ENCODE measurements around the gene SPRY1.
A peak's percentile ranks its signal among the peaks of the same experiment; 100 is the strongest.

The SPRY1 gene

DNA sequence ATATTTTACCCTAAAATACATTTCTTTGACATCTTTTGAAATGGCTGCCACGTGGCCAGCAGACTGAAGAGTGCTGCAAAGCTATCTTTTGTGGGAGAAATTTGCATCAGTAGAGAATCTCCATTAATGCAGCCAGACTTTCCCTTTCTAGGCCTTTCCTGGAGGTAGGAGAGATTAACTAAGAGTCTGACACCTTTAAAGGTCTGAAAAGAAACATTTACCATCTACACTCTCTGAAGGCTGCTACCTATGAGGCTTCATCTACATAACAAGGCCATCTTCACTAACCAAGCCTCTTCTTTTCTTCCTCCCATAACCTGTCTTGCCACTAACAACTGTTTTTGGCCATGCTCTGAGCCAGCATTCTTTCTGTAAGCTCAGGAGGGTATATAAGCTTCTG is 17.8 kb upstream of the SPRY1 start:
- FAIRE-seq (no peak), DNase-seq (ENCODE audit: insufficient read length, low spot score) (no peak)
- TF ChIP-seq POLR2AphosphoS5 (IDR thresholded peaks at IDR 0.05; ENCODE audit: low read depth, low read length) = no peak
- TF ChIP-seq POLR2A (IDR thresholded peaks at IDR 0.05; ENCODE audit: low read depth, low read length) = no peak
- no peak for TF ChIP-seq TAF1 (IDR thresholded peaks at IDR 0.05; ENCODE audit: low read depth, low read length)
- no peak for TF ChIP-seq PAX5 (IDR thresholded peaks at IDR 0.05; ENCODE audit: insufficient read depth, low read length, severe bottlenecking)
- no peak for TF ChIP-seq SPI1 (IDR thresholded peaks at IDR 0.05; ENCODE audit: low read depth, low read length)
- TF ChIP-seq POU2F2 (IDR thresholded peaks at IDR 0.05; ENCODE audit: low read depth, low read length) = no peak

DNA sequence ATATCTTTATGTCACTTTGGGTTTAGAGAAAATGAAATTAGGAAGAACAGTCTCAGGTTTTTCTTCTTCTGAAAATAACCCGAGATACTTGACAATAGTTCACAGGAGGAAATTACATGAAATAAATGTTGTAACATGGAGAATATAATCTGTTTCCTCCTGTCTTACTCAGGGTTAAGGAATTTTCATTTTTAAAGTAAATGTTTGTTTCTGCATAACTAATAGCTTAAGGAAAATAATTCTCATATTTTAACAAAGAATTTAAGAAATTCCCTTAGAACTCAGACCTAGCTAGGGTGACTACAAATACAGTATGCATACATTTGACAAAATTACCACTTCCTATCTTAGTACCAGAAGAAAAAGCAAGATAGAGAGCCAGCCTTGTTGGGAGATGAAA is 17.2 kb upstream of the SPRY1 start:
- no peak for TF ChIP-seq TAF1 (IDR thresholded peaks at IDR 0.05; ENCODE audit: low read depth, low read length)
- no peak for TF ChIP-seq POLR2A (IDR thresholded peaks at IDR 0.05; ENCODE audit: low read depth, low read length)
- TF ChIP-seq SPI1 (IDR thresholded peaks at IDR 0.05; ENCODE audit: low read depth, low read length) = no peak
- no peak for TF ChIP-seq POU2F2 (IDR thresholded peaks at IDR 0.05; ENCODE audit: low read depth, low read length)
- TF ChIP-seq PAX5 (IDR thresholded peaks at IDR 0.05; ENCODE audit: insufficient read depth, low read length, severe bottlenecking) = no peak
- TF ChIP-seq POLR2AphosphoS5 (IDR thresholded peaks at IDR 0.05; ENCODE audit: low read depth, low read length) = no peak
- no peak for DNase-seq (ENCODE audit: insufficient read length, low spot score)
- FAIRE-seq = no peak

DNA sequence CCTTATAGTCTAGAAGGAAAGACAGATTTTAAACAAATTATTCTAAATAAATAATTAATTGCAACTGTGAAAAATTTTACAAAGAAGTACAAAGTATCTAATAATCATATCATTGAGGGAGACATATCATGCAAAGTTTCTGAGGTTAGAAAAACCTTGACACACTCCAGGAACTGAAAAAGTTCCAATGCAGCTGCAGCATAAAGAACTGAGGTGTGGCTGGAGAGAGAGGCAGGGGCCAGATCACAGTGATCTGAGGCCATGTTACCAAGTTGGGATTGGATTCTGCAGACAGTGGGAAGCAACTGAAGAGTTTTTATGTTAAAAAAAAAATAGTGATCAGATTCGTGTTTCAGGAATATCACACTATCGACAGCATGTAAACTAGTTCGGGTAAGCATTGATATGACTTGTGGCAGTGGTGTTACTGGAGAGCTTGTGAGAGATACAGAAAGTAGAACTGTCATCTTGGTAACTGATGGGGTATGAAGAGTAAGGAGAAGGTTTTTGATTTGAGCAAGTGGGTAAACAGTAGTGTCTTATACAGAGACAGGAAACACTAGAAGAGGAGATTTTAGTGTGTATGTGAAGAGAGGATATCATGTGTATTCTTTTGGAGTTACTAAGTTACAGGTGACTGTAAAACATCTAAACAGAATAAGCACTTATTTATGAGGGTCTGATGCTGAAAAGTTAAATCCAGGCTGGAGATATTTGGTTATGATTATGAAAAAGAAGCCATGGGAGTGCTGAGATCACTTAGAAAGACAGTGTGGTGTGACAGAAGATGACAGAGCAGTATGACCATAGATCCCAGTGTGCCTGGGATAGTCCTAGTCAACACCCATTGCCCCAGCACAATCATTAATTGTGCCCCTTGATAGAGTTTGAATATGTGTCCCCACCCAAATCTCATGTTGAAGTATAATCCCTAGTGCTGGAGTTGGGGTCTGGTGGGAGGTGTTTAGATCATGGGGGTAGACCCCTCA is 15.6 kb upstream of the SPRY1 start:
- peak; percentile 9 for FAIRE-seq
- no peak for DNase-seq (ENCODE audit: insufficient read length, low spot score)
- TF ChIP-seq PAX5 (IDR thresholded peaks at IDR 0.05; ENCODE audit: insufficient read depth, low read length, severe bottlenecking) (no peak), POU2F2 (IDR thresholded peaks at IDR 0.05; ENCODE audit: low read depth, low read length) (no peak), POLR2A (IDR thresholded peaks at IDR 0.05; ENCODE audit: low read depth, low read length) (no peak), POLR2AphosphoS5 (IDR thresholded peaks at IDR 0.05; ENCODE audit: low read depth, low read length) (no peak), TAF1 (IDR thresholded peaks at IDR 0.05; ENCODE audit: low read depth, low read length) (no peak), SPI1 (IDR thresholded peaks at IDR 0.05; ENCODE audit: low read depth, low read length) (no peak)

DNA sequence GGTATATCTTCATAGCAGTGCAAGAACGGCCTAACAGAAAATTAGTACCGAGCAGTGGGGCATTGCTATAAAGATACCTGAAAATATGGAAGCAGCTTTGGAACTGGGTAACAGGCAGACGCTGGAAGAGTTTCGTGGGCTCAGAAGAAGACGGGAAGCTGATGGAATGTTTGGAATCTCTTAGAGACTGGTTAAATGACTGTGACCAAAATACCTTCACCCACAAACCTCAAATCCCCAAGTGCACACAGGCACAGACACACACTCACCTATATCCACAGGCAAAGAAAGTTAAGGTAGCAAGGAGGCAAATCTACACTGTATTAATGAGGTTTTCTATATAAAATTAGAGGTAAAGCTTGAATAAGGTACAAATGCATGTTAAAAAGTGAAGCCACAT is 14.6 kb upstream of the SPRY1 start:
- no peak for TF ChIP-seq PAX5 (IDR thresholded peaks at IDR 0.05; ENCODE audit: insufficient read depth, low read length, severe bottlenecking)
- TF ChIP-seq POU2F2 (IDR thresholded peaks at IDR 0.05; ENCODE audit: low read depth, low read length) = no peak
- no peak for TF ChIP-seq SPI1 (IDR thresholded peaks at IDR 0.05; ENCODE audit: low read depth, low read length)
- TF ChIP-seq TAF1 (IDR thresholded peaks at IDR 0.05; ENCODE audit: low read depth, low read length) = no peak
- no peak for TF ChIP-seq POLR2A (IDR thresholded peaks at IDR 0.05; ENCODE audit: low read depth, low read length)
- TF ChIP-seq POLR2AphosphoS5 (IDR thresholded peaks at IDR 0.05; ENCODE audit: low read depth, low read length) = no peak
- DNase-seq (ENCODE audit: insufficient read length, low spot score) (no peak), FAIRE-seq (no peak)

DNA sequence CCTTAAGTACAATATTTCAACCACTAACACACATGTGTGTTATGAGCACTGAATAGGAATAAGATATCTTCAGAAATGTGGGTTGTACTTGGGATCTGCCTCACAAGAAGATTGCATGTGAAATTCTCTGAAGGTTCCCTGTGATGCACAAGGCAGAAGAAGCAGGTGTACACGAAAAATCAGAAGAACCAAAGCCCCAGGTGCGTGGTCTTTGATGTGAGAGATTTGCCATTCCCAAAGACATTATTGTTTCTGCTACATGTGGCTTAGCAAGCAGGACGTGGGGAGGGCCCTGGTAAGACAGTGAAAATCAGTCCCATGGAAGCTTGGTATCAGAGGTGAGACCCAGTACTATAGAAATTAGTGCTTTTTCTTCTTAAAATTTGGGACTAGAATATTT is 13.0 kb upstream of the SPRY1 start:
- DNase-seq (ENCODE audit: insufficient read length, low spot score) (no peak), FAIRE-seq (no peak)
- TF ChIP-seq TAF1 (IDR thresholded peaks at IDR 0.05; ENCODE audit: low read depth, low read length) (no peak), PAX5 (IDR thresholded peaks at IDR 0.05; ENCODE audit: insufficient read depth, low read length, severe bottlenecking) (no peak), POLR2AphosphoS5 (IDR thresholded peaks at IDR 0.05; ENCODE audit: low read depth, low read length) (no peak), POU2F2 (IDR thresholded peaks at IDR 0.05; ENCODE audit: low read depth, low read length) (no peak), POLR2A (IDR thresholded peaks at IDR 0.05; ENCODE audit: low read depth, low read length) (no peak), SPI1 (IDR thresholded peaks at IDR 0.05; ENCODE audit: low read depth, low read length) (no peak)

DNA sequence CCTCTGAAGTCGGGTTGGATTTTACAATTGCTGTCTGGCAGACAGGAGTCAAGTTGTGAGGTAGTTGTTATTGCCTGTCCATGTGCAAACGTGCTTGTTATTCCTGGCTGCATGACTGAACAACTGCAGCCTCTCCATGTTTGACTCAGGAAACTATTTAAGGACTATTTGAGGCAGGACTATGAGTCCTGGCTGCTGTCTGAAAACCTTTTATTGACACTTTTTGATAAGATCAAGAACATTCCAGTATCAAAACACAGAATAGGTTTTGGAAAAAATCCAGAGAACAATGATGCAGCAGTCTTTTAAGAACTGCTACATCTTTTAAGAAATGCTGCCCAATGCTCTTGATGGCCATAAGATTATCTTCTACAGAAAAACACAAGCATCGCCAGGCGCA is 10.0 kb upstream of the SPRY1 start:
- no peak for FAIRE-seq
- TF ChIP-seq SPI1 (IDR thresholded peaks at IDR 0.05; ENCODE audit: low read depth, low read length) (no peak), PAX5 (IDR thresholded peaks at IDR 0.05; ENCODE audit: insufficient read depth, low read length, severe bottlenecking) (no peak), TAF1 (IDR thresholded peaks at IDR 0.05; ENCODE audit: low read depth, low read length) (no peak), POLR2A (IDR thresholded peaks at IDR 0.05; ENCODE audit: low read depth, low read length) (no peak)
- no peak for DNase-seq (ENCODE audit: insufficient read length, low spot score)

DNA sequence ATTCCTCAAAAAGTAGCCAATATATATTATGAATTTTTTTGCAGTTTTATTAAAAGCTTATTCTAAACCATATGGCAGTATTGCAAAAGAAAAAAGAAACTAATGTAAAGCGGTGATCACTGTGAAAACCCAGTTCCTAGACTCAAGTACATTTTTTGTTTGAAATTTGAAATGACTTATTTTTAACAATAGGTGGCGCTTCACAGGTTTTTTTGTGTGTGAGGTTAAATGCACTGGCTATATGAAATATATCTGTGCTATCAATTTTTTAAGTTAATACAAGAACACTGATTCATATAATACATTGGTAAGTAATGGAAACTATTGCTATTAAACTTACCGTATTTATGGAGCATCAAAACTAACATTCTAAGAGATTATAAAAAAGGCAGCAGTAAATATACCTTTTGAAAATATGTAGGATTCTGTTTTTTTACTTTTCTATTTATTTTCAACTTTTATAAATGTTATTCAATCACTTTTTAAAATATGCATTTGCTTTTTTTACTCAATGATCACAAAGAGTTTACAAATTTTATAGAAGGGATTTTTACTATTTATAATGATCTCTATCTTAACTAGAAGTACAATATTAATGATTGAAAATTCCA is 5.6 kb upstream of the SPRY1 start:
- TF ChIP-seq TAF1 (IDR thresholded peaks at IDR 0.05; ENCODE audit: low read depth, low read length) (no peak), POLR2A (IDR thresholded peaks at IDR 0.05; ENCODE audit: low read depth, low read length) (no peak)
- FAIRE-seq (no peak), DNase-seq (ENCODE audit: insufficient read length, low spot score) (no peak)

DNA sequence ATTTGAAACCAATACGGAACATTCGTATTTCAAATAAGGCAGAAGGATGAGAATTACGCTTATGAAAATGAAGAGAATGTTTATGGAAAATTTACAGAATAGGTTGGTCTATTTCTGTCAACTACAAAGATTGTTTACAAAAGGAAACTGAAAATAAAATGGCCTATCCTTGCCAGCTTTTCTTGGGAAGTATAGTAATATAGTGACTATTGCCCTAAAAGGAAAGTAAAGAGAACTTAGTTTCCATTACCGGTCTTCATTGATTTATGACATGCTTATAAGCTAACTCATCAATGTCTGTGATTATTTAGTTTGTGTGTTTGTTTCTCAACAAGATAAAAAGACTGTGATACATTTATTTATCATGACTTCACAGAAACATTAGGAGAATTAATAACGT is 2.9 kb upstream of the SPRY1 start:
- TF ChIP-seq POU2F2 (IDR thresholded peaks at IDR 0.05; ENCODE audit: low read depth, low read length) (no peak), POLR2AphosphoS5 (IDR thresholded peaks at IDR 0.05; ENCODE audit: low read depth, low read length) (no peak), PAX5 (IDR thresholded peaks at IDR 0.05; ENCODE audit: insufficient read depth, low read length, severe bottlenecking) (no peak), SPI1 (IDR thresholded peaks at IDR 0.05; ENCODE audit: low read depth, low read length) (no peak), POLR2A (IDR thresholded peaks at IDR 0.05; ENCODE audit: low read depth, low read length) (no peak), TAF1 (IDR thresholded peaks at IDR 0.05; ENCODE audit: low read depth, low read length) (no peak)
- FAIRE-seq = no peak

DNA sequence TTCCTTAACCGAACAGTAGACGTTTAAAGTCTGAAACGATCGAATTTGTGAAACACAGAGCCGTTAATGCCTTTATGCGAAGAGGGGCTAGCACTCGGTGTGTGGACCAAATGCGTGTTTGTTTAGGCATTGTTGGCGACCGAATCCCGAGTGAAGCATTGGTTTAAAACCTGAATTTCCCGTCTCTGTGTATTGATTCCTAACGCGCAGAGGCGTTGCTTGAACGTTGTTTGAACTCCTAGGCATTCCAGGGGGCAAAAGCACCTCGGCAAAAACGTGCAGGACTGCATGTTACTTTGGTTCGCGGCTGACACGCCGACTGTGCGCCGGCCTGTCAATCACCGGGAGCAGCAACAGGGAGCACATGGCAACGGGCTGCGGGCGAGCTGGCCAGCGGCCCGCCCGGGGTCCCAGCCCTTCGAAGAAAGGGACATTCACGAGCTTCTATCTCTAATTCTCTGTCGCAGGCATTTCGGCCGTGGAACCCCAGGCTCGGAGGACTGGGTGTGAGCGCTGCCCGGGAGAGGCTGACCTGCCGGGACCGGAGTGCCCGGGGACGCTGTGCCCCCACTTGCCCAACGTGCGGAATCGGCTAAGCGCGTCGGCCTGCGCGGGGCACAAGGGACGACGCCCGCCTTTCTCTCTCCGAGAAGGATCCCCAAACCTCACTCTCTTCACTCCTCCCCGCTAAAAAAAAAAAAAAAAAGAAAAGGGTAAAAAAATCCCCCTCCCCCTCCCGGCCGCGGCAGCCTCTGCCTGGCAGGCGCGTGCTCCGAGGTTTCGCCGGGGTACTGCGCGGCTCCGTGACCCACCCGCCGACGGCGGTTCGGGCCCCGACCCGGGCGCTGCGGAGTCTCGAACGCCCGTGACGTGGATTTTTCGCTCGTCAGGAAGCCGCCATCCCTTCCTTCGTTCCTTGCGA is 810 bp downstream of the SPRY1 start:
- TF ChIP-seq PAX5 (IDR thresholded peaks at IDR 0.05; ENCODE audit: insufficient read depth, low read length, severe bottlenecking) (no peak), POU2F2 (IDR thresholded peaks at IDR 0.05; ENCODE audit: low read depth, low read length) (no peak), POLR2A (IDR thresholded peaks at IDR 0.05; ENCODE audit: low read depth, low read length) (no peak), SPI1 (IDR thresholded peaks at IDR 0.05; ENCODE audit: low read depth, low read length) (no peak), POLR2AphosphoS5 (IDR thresholded peaks at IDR 0.05; ENCODE audit: low read depth, low read length) (no peak), TAF1 (IDR thresholded peaks at IDR 0.05; ENCODE audit: low read depth, low read length) (no peak)
- FAIRE-seq = peak; percentile 68
- no peak for DNase-seq (ENCODE audit: insufficient read length, low spot score)

More for the DNA sequence above, 2.9 kb upstream of the SPRY1 start:
- DNase-seq (ENCODE audit: insufficient read length, low spot score) = no peak
